Activated CD4-positive, alpha-beta T cell treated with anti-CD3 and anti-CD28 coated beads, Interleukin-2, amount 50 U/mL, for 4 hours (primary cell): ENCODE measurements around the gene PKNOX2.

Source experiments
- DNase-seq, 2 experiments: peaks; one replicate each; pipeline ENCODE4 v3.0.0-alpha.2; 2020

PKNOX2 gene

DNA sequence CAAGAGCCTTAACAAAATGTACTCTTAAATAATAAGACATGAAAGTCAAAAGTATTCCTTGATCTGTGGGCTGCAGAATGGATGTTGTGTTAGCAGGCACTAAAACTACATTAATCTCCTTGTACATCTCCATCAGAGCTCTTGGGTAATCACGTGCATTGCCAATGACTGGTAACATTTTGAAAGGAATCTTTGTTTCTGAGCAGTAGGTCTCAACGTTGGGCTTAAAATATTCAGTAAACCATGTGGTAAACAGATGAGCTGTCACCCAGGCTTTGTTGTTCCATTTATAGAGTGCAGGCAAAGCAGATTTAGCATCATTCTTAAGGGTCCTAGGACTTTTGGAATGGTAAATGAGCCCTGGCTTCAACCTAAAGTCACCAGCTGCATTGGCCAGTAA lies 152.9 kb downstream of the PKNOX2 start:
- DNase-seq, result no peak

- DNase-seq, result no peak
Observed at GRCh38 chr11:125319649-125320048, 155.1 kb downstream of the PKNOX2 start.

- DNase-seq, result no peak
Observed at GRCh38 chr11:125320347-125321076, 156.0 kb downstream of the PKNOX2 start.

DNA sequence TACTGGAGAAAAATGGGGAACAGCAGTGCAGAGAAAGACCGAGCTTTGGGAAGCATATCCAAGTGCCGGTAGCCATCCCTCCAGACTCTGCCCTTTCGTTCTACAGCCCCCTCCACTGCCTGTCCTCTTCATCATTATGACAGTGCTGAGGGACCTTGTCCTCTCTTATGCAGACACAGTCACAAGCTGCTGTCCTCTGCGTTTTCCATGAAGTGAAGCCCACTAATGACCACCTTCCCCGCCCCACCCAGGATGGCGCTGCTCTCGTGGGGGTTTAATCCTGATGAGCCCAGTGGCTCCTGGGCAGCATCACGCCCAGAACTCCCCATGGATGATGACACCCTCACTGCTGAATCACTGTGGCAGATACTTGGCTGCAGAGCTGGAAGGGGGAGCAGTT lies 157.7 kb downstream of the PKNOX2 start:
- no peak for DNase-seq

DNA sequence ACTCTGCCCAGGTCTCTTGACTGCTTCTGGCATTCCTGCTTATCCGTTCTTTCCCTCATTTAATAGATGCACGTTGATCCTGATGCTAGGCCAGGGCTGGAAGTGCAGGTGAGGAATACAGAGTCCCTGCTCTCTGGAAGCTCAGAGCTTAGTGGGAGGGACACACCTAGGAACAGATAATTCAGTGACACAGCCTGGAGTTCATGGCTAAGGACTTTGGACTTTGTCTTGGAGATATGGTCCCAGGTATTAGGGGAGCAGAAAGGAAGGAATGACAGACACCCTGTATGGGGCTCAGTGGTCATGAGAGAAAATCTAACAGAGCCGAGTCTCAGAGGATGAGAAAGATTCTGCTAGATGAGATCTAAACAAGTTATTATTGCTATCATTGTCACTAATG lies 160.6 kb downstream of the PKNOX2 start:
- DNase-seq, result no peak

- DNase-seq, result no peak
Observed at GRCh38 chr11:125326126-125326525, 161.6 kb downstream of the PKNOX2 start.

GRCh38 chr11:125327518-125328224 lies 163.1 kb downstream of the PKNOX2 start:
- no peak for DNase-seq

DNA sequence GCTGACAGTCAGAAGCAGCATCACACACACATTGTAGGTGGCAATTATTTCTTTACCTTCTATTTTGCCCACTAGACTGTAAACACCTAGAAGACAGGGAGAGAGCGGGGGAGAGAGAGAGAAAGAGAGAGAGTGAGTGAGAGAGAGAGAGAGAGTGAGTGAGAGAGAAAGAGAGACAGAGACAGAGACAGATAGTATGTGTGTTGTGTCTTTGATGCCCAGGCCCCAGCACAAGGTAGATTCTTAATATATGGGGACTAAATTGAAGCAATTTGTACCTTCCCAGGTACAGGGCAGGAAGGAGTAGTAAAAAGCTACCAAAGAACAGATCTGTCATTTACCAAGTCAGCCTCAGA lies 163.7 kb downstream of the PKNOX2 start:
- no peak for DNase-seq

DNA sequence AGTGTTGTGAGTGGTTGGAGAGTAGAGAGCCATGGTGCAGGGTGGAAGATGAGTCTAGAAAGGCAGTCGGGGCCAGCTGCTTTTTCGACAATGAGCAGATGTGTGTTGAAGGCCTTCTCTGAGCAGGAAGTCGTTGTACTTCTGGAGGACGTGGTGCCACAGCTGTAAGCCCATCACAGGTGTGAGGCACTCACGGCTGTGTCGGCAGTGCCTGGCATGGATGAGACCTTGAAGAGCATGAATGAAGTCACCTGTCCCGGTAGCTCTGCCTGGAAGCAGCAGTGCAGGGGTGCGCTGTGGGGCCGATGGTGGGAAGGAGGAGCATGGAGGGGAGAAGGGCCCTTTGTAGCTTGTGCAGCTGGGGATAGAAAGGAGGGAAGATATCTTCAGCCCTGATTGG lies 165.2 kb downstream of the PKNOX2 start:
- DNase-seq, result no peak

DNA sequence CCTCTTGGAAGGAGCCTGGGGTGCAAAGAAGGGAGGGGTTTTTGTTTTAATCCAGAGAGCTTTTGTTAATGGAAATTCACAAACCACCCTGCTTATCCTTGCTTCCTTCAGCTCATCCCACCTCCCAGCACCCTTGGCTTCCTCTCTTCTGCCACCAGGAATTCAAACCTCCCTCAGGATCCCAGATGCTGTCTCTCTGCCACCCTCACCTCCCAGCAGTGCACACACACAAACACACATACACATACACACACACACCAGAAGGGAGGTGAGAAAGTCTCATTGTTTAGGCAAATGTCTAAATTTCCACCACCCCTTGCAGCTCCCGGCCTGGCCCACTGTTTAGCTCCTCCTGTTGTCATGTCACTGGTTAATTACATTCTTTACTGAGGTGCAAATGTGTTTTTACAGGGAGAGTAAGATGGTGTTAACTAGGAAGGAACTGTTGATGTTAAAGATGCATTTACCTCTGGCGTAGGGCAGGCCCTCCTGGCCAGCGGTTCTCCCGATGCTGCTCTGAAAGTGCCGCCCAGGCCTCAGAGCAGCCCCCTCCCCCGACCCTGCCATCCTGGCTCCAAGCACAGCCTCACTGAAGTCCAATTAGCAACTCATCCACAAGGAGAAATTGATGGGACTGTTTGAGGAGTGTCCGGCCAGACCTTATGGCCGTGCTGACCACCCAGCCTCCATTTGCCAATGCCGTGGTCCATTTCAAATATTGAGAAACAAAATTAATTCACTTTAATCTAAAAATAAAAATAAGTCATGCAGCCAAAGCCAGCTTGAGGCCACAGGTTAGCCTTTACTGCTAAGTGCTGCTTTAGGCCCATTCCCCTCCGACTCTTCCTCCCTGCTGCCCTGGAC lies 166.1 kb downstream of the PKNOX2 start:
- DNase-seq, result no peak

DNA sequence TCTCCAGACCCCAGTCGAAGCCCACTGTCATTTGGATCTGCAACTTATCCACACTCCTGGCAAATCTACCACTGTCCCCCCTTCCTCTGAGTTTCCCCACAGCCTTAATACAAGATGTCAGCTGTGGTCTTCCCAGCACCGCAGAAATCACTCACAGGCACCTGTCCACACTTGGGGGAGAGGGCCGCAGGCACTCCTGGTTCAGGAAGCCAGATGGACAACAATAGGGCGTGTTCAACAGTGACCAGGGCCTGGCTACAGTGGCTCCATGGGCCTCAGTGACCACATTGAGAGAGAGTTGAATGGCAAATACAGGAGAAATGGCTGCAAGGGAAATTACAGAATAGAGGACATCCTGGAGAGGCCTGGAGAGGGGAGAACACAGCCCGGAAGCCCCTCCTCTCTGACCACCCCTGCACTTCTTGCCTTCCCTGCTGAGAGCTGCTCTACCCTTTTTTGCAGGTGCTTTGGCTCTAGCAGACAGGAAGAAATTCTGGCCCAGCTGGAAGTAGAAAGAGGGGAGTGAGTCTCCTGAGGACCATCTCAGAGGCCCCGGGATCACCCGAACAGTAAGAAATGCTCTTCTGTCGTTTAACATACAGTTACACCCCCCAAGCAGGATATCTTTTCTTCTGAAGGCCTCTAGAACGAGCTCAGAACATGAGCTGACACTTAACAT lies 166.9 kb downstream of the PKNOX2 start:
- DNase-seq, result no peak

- no peak for DNase-seq
Observed at GRCh38 chr11:125332821-125333220, 168.3 kb downstream of the PKNOX2 start.

- DNase-seq, result no peak
Observed at GRCh38 chr11:125333354-125334073, 169.0 kb downstream of the PKNOX2 start.

GRCh38 chr11:125335106-125335505 lies 170.6 kb downstream of the PKNOX2 start:
- DNase-seq, result no peak

- no peak for DNase-seq
Observed at GRCh38 chr11:125337836-125338834, 173.6 kb downstream of the PKNOX2 start.

DNA sequence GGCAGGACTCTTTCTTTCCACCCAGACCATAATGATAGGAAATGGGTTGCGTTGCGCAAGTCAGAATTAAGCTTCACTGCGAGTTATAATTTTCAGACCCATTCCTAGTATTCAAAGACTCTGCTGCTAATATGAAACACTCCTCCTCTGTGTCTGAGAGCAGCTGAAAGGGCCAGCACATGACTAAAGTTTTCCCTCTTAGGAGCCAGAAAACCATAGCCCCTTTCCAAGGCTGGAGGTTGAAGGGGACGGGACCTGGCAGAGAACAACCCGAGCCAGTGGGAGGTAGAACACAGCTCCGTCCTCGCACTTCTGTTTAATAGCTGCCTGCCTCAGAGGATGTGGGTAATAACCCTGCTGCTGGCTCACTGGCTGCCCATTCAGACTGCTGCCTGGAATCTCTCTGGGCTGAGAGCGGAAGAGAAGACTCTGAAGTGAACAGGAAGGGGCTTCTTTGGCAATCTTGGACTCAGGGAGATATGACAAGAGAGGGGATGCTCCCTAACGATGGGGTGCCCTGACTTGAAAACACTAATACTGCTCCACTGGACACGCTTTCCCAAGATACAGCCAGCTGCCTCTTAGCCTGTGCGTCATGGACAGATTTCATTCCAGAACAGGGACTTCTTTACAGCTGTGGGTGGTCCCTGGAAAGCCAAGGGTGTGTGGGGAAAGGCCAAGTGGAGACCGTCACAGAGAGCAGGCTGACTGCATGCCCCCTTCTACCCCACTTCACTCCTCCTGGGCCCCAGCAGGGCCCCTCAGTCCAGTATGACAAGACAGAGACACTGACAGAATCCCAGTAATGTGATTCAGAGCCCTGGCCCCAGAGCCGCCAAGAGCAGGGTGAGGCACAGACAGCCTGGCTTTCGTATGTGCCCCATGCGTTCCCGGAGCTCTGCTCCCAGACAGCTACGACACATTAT lies 174.6 kb downstream of the PKNOX2 start:
- no peak for DNase-seq

DNA sequence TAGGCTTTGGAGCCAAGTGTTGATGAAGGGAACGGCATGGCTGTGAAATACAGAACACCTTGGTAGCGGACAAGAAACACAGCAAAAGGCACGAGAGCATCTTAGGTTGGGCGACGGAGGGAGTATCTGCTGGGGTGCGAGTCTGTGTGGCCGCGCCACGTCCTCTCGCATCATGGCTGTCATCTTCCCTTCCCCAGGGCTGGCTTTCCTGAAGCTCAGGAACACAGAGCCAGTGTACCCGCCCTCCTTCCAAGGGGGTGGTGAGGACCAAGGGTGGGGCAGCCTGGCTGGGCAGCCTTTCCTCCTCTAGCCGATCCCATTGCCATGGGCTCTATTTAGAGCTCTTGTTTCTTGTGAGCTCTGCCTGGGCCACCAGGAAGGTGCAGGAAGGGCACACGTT lies 177.1 kb downstream of the PKNOX2 start:
- DNase-seq, result no peak

GRCh38 chr11:125342281-125342930 lies 177.9 kb downstream of the PKNOX2 start:
- no peak for DNase-seq

- no peak for DNase-seq
Observed at GRCh38 chr11:125343086-125343717, 178.7 kb downstream of the PKNOX2 start.
